Measurements from ENCODE around the gene MUC6.

DNA sequence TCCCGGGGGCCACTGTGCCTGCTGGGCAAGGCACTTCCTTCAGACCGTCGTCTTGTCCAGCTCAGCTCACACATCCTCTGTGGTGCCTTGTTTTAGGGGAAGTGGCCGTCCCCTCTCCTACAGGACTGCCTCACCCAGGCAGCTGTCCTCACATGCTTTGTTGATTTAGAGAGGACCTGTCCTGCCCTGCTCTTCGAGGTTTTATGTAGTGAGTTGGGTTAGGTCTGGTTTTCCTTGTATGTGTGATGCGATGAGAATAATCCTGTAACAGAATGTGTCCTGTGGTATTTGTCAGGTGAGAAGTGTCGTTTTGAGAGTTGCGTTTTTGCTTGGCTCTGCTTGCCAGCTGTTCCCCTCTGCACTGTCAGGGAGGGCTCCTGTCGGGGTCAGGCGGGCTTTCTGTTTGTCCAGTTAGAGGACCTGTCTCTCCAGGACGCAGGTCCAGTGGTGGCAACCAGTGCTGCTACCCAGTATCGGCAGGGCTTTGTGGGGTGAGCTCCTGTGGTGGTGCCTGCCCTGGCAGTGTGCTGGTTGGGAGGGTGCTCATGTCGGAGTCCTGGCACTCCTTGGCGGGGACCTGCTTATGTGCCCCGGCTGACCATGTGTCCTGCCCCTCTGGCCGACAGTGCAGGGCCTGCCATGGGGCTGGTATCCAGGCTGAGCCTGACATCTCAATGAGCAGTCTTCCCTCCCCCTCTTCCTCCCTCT lies 41.3 kb downstream of the MUC6 start:
- TF ChIP-seq EZH2 (IDR thresholded peaks at IDR 0.05; ENCODE audit: insufficient read depth, poor library complexity, severe bottlenecking) (no peak), EZH2phosphoT487 (IDR thresholded peaks at IDR 0.05; ENCODE audit: insufficient read depth, low read depth) (no peak)

Measured in GM23248 (cell line).